SK-MEL-5 (cell line): ENCODE measurements around the gene ATP1A3. TPM values are rescaled to one million over a fixed set of nuclear protein-coding genes. Genes with fewer than 3 reads are reported as not detected.
"Not testable (repeated sequence)": the region's sequence is repeated elsewhere in the genome, so short reads cannot be mapped to it uniquely, and the experiment has no call there.

ENCODE experiments used
- DNase-seq: peaks from one replicate; pipeline ENCODE4 v3.0.0-alpha.2; 2016; ENCODE audit warnings: low read depth, low spot score
- in situ Hi-C: cut with HindIII; loops from 2 replicates; pipeline ENCODE4 v1.10.0; 2016; ENCODE audit warnings: low sequenced_read_pairs, high pct_unique_total_duplicates, low pct_unique_long_range_greater_than_20kb
- total RNA-seq: library from RNA; depleted of rRNA; stranded (reverse); fragments of >200 nt; shearing (Covaris generic); gene quantifications from 2 replicates; pipeline ENCODE4 v1.2.3, GENCODE V29; 2014

Gene ATP1A3
- total RNA-seq, 1 experiment from 2014 or later = 1.2 TPM

DNA sequence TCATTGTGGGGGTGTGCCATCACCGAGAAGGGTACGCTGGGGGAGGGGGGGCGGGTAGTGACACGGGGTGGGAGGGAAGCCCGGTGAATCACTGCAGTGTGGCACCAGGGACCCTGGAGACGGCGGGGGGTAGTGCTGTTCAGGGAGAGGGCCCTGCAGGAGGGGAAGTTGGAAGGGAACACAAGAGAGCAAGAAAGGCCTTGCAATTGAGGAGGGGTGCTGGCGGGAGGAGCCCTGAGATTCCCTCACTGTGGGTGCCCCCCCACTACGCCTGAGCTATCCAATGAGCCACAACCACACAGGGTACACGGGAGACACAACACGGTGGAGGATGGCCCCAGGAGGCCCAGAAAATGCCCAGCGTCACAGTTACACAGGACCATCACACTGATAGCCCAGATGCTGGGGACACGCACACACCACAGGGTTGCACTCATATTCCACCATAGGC is 516 bp upstream of the ATP1A3 start:
- in situ Hi-C loops = no loop called here
- DNase-seq = no peak

DNA sequence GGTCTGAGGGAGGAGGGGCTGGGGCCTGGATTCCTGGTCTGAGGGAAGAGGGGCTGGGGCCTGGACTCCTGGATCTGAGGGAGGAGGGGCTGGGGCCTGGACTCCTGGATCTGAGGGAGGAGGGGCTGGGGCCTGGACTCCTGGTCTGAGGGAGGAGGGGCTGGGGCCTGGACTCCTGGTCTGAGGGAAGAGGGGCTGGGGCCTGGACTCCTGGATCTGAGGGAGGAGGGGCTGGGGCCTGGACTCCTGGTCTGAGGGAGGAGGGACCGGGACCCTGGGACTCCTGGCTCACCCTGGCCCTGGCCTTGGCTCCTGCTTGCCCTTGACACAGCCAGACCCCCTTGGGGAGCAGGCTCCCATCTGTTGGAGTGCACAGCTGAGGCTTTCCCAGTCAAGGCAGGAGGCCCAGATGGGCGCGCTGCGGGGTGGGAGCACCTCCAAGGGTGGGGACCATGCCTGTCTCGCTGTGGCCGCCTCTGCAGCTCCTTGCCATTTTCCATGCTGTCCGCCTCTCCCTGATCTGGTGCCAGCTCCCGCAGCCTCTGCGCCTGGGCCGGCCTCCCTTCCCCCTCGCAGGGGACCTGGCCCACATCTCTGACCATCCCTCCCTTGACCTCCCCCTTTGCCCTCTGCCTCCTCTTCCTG is 2.0 kb downstream of the ATP1A3 start:
- DNase-seq, in situ Hi-C loops: not testable (repeated sequence)

DNA sequence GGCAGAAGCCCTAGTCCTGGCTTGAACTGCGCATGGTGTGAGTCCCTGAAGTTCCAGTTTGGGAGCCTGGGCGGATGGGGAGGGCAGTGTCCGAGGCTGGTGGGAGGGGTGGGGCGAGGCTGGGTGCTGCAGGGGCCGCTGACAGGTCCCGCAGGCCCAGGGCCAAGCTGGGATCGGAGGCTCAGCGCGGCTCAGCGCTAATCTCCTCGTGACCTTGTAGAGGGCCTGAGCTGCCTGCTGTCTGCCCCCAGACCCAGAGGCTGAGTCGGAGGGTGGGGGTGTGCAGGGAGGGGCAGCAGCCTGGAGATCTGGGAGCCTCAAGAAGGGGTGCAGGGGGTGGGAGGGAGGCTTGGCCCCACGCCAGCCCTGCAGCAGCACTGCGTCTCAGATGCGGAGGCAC is 3.0 kb downstream of the ATP1A3 start:
- in situ Hi-C loops = no loop called here

DNA sequence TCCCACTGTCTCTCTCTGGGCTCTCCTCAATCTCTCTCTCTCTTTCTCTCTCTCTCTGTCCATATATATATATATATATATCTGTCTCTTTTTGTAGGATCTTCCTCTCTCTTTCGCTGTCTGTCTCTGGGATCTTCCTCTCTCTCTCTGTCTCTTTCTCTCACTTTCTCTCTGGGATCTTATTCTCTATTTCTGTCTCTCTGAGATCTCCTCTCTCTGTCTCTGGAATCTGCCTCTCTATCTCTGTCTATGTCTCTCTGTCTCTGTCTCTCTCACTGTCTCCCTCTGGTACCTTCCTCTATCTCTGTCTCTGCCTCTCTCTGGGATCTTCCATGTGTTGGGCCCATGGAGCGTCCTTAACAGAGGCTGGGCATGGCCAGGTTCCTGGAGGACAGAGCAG is 3.4 kb downstream of the ATP1A3 start:
- DNase-seq = no peak
- in situ Hi-C loops = no loop called here

More for the DNA sequence above, 3.0 kb downstream of the ATP1A3 start:
- no peak for DNase-seq

DNA sequence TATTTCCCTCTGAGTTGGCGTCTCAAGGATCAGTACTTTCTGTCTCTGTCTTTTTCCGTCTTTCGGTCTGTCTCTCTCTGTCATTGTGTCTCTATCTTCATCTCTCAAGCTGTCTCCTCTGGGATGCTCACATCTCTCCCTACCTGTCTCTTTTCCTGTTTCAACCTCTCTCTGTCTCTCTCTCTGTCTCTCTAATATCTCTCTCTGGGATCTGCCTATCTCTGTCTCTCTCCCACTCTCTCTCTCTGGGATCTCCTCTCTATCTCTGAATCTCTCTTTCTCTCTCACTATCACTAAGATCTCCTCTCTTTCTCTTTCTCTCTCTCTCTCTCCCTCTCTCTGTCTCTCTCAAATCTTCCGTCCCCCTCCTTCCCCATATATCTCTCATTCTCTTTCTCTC is 4.0 kb downstream of the ATP1A3 start:
- in situ Hi-C loops = no loop called here

DNA sequence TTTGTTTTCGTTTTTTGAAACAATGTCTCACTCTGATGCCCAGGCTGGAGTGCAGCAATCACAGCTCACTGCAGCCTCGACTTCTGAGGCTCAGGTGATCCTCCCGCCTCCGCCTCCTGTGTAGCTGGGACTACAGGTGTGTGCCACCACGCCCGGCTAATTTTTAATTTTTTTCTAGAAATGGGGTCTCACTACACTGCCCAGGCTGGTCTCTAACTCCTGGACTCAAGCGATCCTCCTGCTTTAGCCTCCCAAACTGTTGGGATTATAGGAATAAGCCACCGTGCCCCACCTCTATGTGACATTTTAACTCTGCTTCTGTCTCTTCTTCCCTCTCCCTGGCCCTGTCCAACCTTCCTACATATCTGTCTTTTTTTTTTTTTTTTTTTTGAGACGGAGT is 5.1 kb downstream of the ATP1A3 start:
- in situ Hi-C loops = no loop called here
- DNase-seq = no peak

More for the DNA sequence above, 4.0 kb downstream of the ATP1A3 start:
- DNase-seq = no peak

DNA sequence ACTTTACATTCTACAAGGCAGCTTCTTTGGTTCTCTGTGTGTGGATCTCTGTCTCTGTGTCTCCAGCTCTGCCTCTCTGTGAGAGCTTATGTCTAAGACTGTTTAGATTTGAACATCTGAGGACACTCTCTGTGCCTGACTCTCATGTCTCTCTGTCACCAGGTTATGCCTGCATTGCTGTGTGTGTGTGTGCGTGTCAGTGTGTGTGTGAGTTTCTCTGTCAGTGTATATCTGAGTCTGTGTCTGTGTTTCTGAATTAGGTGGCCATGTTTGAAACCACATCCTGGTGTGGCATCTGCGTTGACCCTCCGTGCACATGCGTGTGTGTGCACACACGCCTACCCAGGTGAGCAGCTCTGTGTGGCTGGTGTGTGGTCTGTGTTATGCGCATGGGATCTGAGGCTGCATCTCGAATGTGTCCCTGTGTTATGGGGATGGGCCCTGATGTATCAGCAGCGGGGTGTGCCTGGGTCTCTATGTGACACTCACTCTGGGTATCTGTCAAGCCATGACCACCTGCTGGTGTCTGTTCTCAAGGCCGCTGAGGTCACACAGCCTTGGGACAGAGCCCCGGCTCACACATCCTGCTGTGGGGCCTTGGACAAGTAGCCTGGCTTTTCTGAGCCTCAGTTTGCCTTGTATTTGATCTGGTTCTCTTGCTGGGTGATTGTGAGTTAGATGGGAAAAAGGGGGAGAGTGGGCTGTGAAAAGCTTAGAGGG is 6.7 kb downstream of the ATP1A3 start:
- in situ Hi-C loops = no loop called here
- no peak for DNase-seq

DNA sequence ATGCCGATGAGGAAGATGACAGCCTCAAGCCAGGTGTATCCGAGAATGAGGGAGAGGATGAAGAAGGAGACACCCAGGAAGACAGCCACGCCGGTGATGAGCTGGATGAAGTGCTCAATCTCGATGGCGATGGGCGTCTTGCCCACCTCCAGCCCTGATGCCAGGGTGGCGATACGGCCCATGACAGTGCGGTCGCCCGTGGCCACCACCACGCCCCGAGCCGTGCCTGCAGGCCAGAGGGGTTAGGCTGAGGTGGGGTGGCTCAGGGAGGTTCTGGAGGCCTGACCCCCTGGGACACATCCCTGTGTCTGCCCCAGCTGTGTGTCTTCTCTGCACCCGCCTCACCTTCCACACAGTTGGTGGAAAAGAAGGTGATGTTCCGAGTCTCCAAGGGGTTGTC is 9.1 kb downstream of the ATP1A3 start:
- in situ Hi-C loops = no loop called here
- DNase-seq = no peak

DNA sequence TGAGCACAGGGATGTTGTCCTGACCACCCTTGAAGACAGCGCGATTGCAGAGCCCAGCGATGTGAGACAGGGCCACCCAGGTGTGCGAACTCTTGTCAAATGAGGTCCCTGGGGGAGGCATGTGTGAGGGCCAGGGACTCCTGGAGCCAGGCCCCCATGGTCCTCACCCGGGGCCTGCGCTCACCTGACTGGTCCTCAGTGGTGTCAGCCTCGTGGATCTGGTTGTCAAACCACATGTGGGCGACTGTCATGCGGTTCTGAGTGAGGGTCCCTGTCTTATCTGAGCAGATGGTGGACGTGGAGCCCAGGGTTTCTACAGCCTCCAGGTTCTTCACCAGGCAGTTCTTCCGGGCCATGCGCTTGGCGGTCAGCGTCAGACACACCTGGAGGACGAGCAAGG is 12.3 kb downstream of the ATP1A3 start:
- no peak for DNase-seq
- in situ Hi-C loops = no loop called here

DNA sequence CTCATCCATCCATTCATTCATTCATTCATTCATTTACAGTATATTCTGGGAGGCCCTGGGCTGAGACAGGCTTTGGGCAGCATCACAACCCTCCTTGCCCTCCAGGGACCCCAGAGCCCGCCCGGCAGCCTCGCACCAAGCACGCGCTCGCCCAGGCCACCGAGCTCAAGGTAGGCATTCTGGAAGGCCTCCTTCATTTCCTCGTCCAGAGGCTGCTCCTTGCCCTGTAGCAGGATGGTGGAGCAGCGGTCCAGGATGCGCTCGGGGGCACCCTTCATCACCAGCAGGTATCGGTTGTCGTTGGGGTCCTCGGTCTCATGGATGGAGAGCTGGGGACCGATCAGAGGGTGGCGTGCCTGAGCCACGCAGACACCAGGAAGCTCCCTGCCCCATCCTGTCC is 15.6 kb downstream of the ATP1A3 start:
- in situ Hi-C loops = no loop called here
- DNase-seq = no peak

DNA sequence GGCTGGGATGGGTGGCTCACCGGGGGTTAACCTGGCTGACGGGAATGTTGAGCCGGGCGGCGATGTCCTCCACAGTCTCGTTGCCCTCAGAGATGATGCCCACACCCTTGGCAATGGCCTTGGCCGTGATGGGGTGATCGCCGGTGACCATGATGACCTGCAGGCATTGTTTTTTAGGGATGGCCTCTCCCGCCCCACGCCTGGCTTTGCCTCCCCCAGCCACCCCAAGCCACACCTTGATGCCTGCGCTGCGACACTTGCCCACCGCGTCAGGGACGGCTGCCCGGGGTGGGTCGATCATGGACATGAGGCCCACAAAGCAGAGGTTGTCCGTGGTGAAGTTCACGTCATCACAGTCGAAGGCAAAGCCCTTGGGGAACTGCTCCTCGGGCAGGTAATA is 16.1 kb downstream of the ATP1A3 start:
- in situ Hi-C loops = no loop called here

DNA sequence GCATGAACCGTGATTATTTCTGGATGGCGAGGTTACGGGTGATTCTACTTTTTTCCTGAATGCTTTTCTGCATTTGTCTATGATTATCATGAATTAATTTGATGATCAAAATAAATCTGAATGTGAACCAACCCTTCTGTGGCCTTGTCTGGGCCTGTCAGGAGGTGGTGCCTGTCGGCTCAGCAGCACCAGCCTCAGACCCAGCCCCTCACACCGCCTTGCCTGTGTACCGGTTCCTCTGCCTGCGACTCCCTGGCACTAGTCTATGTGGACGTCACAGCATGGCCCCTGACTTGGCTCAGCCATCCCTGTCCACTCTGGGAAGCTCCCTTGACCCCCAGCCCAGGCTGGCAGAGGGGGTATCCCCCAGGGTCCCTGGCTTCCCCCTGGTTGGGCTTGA is 19.4 kb downstream of the ATP1A3 start:
- DNase-seq = no peak
- in situ Hi-C loops = no loop called here

More for the DNA sequence above, 16.1 kb downstream of the ATP1A3 start:
- DNase-seq = no peak

DNA sequence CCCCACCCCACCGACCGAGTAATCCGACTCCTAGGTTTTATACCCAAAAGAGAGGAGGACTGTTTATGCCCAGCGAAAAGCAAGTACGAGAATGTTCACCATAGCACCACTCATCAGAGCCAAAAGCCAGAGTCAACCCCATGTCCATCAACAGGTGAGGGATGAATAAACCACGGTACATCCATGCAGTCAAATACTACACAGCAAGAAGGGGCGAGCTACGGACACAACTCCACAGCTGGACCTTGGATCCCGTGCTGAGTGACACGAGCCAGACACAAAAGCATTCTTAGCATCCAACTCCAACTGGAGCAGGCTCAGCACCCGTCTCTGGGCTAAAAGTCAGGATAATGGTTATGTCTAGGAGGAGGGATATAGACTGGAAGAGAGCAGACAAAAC is 22.7 kb downstream of the ATP1A3 start:
- in situ Hi-C loops = no loop called here
- no peak for DNase-seq

DNA sequence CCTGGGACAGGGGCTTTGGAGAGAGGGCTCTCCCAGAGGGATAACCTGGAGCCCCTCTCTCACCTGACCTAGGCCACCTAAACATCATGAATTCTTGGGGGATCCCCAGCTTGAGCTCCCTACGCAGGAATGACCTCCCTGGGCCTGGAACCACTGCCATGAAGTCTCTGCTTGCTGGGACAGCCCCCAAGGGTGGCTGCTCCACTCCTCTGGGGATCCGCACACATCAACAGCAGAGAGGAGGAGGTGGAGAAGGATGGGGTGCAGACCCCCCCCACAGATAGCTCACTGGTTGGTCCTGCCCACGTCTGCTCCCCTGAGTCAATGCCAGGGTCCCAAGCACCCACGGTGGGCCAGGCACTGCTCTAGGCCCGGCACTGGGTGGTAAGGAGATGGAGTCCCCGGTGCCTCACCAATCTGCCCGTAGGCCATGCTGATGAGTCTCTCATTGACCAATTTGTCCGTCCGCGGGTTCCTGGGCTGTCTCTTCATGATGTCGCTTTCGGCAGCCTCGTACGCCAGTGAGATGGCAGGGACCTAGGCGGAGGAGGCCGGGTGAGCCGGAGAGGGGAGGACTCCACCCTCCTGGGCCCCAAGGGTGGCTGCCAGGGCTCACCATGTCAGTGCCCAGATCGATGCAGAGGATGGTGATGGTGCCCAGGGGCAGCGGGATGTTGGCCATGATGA is 24.1 kb downstream of the ATP1A3 start:
- in situ Hi-C loops = no loop called here
- no peak for DNase-seq

DNA sequence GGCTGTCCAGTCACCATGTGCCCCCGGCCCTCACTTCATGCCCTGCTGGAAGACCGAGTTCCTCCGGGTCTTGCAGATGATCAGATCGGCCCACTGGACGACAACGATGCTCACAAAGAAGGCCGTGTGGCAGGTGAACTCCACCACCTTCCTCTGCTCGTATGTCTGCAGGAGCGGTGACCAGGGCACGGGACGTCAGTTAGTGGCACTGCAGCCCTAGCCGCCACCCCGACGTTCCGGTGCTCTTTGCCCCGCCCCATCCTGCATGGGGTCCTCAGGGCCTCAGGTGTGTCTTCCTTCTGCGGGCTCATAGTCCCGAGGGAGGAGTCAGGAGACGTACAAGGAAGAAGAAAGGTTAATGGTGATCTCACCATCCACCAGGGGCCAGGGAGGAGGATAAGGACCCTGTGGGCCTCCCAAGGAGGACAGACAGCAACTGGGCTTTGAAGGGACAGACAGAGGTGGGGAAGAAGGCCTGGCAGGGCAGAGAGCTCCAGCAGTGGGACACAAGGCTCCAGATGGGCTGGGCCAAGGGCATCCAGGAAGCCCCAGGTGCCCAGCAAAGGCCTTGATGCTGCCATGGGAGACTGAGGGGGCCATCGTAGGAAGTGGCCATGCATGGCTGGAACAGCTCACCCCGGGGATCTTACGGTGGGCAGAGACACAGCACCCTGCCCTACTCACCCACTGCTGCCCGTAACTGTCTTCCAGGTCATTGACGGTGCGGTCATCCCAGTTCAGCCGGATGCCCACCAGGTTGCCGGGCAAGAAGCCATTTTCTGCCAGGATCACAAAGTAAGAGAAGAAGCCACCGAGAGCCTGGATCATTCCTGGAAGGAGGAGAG is 25.1 kb downstream of the ATP1A3 start:
- in situ Hi-C loops = no loop called here
- no peak for DNase-seq

DNA sequence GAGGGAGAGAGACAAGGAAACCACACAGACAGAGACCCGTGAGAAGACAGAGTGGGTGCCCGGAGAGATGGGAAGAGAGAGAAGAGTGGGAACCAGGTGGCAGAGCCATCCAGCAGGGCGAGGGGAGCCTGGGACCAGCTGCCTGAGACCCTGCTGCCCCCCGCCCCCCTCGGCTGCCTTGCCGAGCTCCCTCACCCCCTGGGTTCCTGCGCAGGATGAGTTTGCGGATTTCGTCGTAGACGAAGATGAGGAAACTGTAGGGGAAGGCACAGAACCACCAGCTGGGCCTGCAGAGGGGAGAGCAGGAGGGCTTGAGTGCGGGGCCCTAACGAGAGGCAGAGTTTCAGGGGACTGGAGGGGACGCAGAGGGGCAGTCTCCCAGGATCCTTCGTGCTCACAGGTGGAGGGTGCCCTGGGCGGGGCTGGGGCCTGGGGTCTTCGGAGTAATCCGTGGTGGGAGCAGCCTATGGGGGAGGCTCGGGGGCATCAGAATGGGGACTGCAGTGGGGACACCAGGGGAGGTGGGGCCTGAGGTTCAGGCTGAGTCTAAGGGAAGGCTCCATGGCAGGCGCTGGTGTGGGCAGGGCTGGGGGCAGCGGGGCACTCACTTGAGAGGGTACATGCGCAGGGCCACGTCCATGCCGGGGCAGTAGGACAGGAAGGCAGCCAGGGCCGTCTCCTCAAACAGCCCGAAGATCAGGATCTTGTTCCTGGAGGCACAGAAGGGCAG is 26.8 kb downstream of the ATP1A3 start:
- in situ Hi-C loops = no loop called here

DNA sequence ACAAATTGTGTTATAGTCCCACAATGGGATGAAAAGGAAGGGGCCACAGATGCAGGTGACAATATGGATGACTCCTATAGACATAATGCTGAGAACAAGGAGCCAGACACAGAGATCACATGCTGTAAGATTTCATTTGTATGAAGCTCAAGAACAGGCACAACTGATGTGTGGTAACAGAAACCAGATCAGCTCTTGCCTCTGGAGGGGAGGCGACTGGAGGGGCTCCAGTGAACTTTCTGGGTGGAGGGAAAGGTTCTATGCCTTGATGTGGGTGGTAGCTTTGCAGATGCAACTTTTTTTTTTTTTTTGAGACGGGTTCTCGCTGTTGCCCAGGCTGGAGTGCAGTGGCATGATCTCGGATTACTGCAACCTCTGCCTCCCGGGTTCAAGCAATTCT is 28.9 kb downstream of the ATP1A3 start:
- in situ Hi-C loops = no loop called here
- no peak for DNase-seq

More for the DNA sequence above, 26.8 kb downstream of the ATP1A3 start:
- DNase-seq = no peak
